Activated B cell treated with CpG ODN at 0.5 μM for 24 hours (primary cell): ENCODE results near the gene TMEM107. TPM values are rescaled to one million over a fixed set of nuclear protein-coding genes. Genes with fewer than 3 reads are reported as not detected.
A peak's percentile ranks its signal among the peaks of the same experiment; 100 is the strongest.

ENCODE experiments used
- ATAC-seq: fragments of 200-7000 bp; cut with Tn5 transposase; one replicate; pipeline ENCODE4 v1.10.0; 2021; ENCODE audit warnings: low read depth, mild to moderate bottlenecking, moderate library complexity
- CTCF ChIA-PET: fragments of 350-600 bp; sonication (Branson Sonifier 250); formaldehyde crosslinking; loops from one replicate; lab custom pipeline; 2021; ENCODE audit warnings: antibody characterized with exemption; lab: Charles Lee
- POLR2A ChIA-PET: fragments of 350-600 bp; sonication (Branson Sonifier 250); formaldehyde crosslinking; loops from one replicate; lab custom pipeline; 2021; ENCODE audit warnings: antibody characterized with exemption; lab: Charles Lee
- DNase-seq: peaks from one replicate; pipeline ENCODE4 v3.0.0; 2022
- H3K27ac Mint-ChIP-seq: one replicate; pipeline ENCODE4 v1.8.0; 2020; ENCODE audit warnings: mixed read lengths
- H3K27me3 Mint-ChIP-seq: one replicate; pipeline ENCODE4 v1.8.0; 2021; ENCODE audit warnings: mixed read lengths
- H3K36me3 Mint-ChIP-seq: one replicate; pipeline ENCODE4 v1.8.0; 2021; ENCODE audit warnings: low read depth, mixed read lengths
- H3K4me1 Mint-ChIP-seq: one replicate; pipeline ENCODE4 v1.8.0; 2021; ENCODE audit warnings: mixed read lengths
- H3K4me3 Mint-ChIP-seq: one replicate; pipeline ENCODE4 v1.8.0; 2020; ENCODE audit warnings: mild to moderate bottlenecking, mixed read lengths
- H3K9me3 Mint-ChIP-seq: one replicate; pipeline ENCODE4 v1.8.0; 2020; ENCODE audit warnings: mixed read lengths
- intact Hi-C: fragments of 100-400 bp; cut with micrococcal nuclease; formaldehyde crosslinking; loops from one replicate; pipeline ENCODE4 v1.15.1; 2024
- total RNA-seq: library from RNA; stranded (reverse); gene quantifications from 2 replicates; pipeline ENCODE4 v1.2.3, GENCODE V29; 2022
- TF ChIP-seq, protein P1 (sequence below): fragments of 200-600 bp; IDR thresholded peaks from one replicate; pipeline ENCODE4 v1.8.0; 2022; ENCODE audit warnings: antibody characterized with exemption, mild to moderate bottlenecking

TMEM107 gene
- total RNA-seq, 1 donor from 2014 or later = 20.9 TPM

DNA sequence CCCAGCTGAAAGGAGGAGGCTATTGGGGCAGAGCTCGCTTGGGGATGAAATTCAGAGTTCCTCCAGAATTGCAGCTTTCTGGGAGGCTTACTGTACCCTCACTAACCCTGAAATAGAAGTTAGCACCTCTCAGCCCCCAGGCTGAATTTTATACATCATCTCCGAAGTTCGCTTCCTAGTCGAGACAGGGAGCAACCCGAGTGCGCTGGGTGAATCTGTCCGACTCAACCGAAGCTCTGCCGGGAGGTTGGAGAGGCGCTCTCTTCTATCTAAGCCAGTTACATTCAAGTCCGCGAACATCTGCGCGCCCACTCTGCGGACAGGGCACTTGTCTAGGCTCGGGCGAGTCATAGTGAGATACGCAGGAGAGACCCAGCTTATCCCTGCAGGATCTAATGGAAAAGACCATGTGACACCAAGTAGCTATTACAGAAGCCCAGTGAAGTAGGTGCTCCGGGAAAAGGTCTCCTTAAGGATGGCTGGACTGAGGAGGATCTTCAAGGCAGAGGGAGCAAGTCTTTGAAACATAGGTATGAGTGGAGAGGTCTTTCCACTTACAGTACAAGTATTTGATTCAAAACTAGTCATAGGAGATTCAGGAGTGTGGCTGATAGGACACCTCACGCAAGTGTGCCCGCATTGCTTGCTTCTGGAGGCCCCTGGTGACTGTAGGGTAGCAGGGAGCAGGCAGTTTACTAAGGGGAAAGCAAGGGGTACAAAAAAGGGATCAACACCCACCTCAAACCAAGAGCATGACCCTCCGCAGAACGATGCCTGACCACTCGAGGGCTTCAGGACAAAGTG lies 51.6 kb downstream of the TMEM107 start:
- no peak for DNase-seq
- TF ChIP-seq, protein P1, sequence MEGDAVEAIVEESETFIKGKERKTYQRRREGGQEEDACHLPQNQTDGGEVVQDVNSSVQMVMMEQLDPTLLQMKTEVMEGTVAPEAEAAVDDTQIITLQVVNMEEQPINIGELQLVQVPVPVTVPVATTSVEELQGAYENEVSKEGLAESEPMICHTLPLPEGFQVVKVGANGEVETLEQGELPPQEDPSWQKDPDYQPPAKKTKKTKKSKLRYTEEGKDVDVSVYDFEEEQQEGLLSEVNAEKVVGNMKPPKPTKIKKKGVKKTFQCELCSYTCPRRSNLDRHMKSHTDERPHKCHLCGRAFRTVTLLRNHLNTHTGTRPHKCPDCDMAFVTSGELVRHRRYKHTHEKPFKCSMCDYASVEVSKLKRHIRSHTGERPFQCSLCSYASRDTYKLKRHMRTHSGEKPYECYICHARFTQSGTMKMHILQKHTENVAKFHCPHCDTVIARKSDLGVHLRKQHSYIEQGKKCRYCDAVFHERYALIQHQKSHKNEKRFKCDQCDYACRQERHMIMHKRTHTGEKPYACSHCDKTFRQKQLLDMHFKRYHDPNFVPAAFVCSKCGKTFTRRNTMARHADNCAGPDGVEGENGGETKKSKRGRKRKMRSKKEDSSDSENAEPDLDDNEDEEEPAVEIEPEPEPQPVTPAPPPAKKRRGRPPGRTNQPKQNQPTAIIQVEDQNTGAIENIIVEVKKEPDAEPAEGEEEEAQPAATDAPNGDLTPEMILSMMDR = no peak
- Mint-ChIP-seq H3K27me3 (peaks cover 33% of the 10 kb centered on the region), H3K4me1 (peaks cover 66% of the 10 kb centered on the region), H3K9me3 (no peaks in the 10 kb centered on the region), H3K4me3 (peak overlapping the region; percentile 93), H3K36me3 (peaks cover 12% of the 10 kb centered on the region), H3K27ac (peak overlapping the region; percentile 57)
- CTCF ChIA-PET = interaction anchor here (0.8 to 1.7 kb wide), 6 partner anchors 15 to 53 kb away, joined by 3 to 4 read pairs (median 3); no protein-coding TSS in a partner anchor
- POLR2A ChIA-PET = interaction anchor here (1.1 to 4.2 kb wide), 11 partner anchors 9 to 171 kb away, joined by 3 to 40 read pairs (median 5); partner anchors contain the start of genes CTC1 and SLC25A35
- intact Hi-C loops = no loop called here
- no peak for ATAC-seq

DNA sequence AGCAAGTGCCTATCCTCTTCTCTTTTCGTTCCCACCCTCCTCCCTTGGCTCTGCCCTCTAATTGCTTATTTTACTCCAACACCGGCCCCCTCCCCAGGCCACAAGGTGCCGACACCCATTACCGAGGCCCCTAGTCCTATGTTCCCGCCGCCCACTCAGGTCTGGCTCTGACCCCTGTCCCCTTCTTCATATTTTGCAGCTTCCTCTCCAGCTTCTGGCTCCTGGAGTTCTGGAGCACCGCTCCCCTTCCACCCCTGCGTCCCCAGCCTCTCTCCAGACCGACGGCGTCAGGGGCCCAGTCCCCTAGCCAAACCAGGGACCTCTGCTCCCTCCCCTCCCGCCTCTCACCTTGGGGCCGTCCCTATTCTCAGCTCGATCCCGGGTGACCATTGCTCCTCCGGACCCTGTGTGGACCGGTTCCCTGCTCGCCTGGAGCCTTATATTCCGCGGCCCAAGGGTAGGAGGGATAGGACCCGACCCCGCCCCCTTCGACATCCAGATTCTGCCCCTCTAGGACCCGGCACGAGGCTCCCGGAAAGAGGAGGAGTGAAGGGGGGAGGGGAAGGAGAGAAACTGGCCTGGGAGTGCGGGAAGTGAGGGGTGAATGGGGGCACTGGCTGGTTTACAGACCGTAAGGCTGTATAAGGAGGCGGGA lies 52.4 kb downstream of the TMEM107 start, which contains the start of gene HES7:
TSS of gene HES7 (minus strand) at position 412 of the 655 bp plus-strand sequence. CDS start at position 390, 22 bp downstream.
- TF ChIP-seq, protein P1 = no peak
- no peak for ATAC-seq
- H3K27me3 Mint-ChIP-seq = peaks cover 36% of the 10 kb centered on the region
- peak within 1 kb of the TSS; percentile 61 for H3K27ac Mint-ChIP-seq
- peaks cover 71% of the 10 kb centered on the region for H3K4me1 Mint-ChIP-seq
- no peaks in the 10 kb centered on the region for H3K9me3 Mint-ChIP-seq
- intact Hi-C loops = no loop called here
- ChIA-PET CTCF (interaction anchor here (0.8 to 2.3 kb wide), 7 partner anchors 14 to 52 kb away, joined by 3 to 8 read pairs (median 3); no protein-coding TSS in a partner anchor), POLR2A (interaction anchor here (0.8 to 5.2 kb wide), 13 partner anchors 10 to 267 kb away, joined by 3 to 46 read pairs (median 5); partner anchors contain the start of genes CTC1, NAA38 and SLC25A35)
- H3K4me3 Mint-ChIP-seq = peak within 1 kb of the TSS; percentile 93
- H3K36me3 Mint-ChIP-seq = peaks cover 17% of the 10 kb centered on the region
- no peak for DNase-seq

DNA sequence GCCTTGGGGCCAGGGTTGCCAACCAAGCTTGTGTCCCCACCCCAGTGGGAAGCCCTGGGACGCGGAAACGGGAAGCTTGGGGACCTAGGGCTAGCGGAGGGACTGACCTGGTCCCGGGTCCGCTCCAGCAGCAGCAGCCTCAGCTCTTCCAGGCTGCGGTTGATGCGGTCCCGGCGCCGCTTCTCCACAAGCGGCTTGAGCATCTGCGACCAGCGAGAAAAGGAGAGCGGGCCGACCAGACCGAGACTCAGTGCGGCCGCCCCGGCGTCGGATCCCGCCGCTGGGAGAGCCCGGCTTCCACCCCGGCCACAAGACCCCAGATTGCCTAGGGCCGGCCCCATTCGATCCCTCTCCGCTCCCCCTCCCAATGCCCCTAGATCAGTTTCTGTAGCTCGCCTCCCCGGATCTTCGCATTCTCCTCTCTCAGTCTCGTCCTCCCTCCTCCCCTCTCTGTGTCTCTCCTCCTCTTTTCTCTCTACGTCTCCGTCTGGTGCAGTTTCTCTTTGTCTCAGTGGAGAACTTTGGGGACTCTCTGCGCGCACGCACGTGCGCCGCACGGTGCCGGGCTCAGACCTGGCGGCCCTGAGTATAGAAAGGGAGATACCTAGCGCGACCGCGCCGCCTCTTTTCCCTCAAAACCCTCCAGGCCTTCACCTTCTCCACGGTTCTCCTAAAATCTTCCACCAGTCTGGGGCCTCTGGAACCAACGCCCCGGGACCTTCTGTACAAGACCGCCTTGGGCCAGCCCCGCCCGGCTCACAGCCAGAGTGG lies 53.1 kb downstream of the TMEM107 start:
- DNase-seq (peak; percentile 37), ATAC-seq (no peak)
- TF ChIP-seq, protein P1 = no peak
- intact Hi-C loops = no loop called here
- H3K27ac Mint-ChIP-seq = peak overlapping the region; percentile 61
- H3K4me3 Mint-ChIP-seq = peak overlapping the region; percentile 93
- H3K4me1 Mint-ChIP-seq = peaks cover 79% of the 10 kb centered on the region
- peaks cover 18% of the 10 kb centered on the region for H3K36me3 Mint-ChIP-seq
- ChIA-PET CTCF (interaction anchor here (0.8 to 2.3 kb wide), 3 partner anchors 14 to 35 kb away, joined by 3 to 8 read pairs (median 4); no protein-coding TSS in a partner anchor), POLR2A (interaction anchor here (0.6 to 5.2 kb wide), 12 partner anchors 10 to 1924 kb away, joined by 3 to 46 read pairs (median 6); partner anchors contain the start of genes CTC1 and NAA38)
- no peaks in the 10 kb centered on the region for H3K9me3 Mint-ChIP-seq
- H3K27me3 Mint-ChIP-seq = peaks cover 42% of the 10 kb centered on the region

Other genes with a start within 250 kb of the TMEM107 start
- 10.8 and 12.9 TPM in 2 replicates for gene KCNAB3, start 246.5 kb downstream of the TMEM107 start, total RNA-seq
- 129 and 167 TPM in 2 replicates for gene TRAPPC1, start 244.4 kb downstream of the TMEM107 start, total RNA-seq
- 23.0 and 24.6 TPM in 2 replicates for gene CNTROB, start 244.2 kb downstream of the TMEM107 start, total RNA-seq
- not detected in 2 replicates for gene GUCY2D, start 173.8 kb downstream of the TMEM107 start, total RNA-seq
- gene ALOX15B, start 137.3 kb downstream of the TMEM107 start, total RNA-seq = not detected in 2 replicates
- 1.4 and 1.5 TPM in 2 replicates for gene ALOX12B, start 88.7 kb downstream of the TMEM107 start, total RNA-seq
- gene ALOXE3, start 57.9 kb downstream of the TMEM107 start, total RNA-seq = not detected in 2 replicates
- gene HES7, start 52.3 kb downstream of the TMEM107 start, total RNA-seq = 0.12 and 0.49 TPM in 2 replicates
- 40.7 and 45.0 TPM in 2 replicates for gene PER1, start 24.0 kb downstream of the TMEM107 start, total RNA-seq
- 82.0 and 97.7 TPM in 2 replicates for gene VAMP2, start 13.4 kb downstream of the TMEM107 start, total RNA-seq
- gene BORCS6, start 13.8 kb upstream of the TMEM107 start, total RNA-seq = 12.3 and 12.8 TPM in 2 replicates
- 1.7 and 3.0 TPM in 2 replicates for gene AURKB, start 34.2 kb upstream of the TMEM107 start, total RNA-seq
- gene CTC1, start 71.7 kb upstream of the TMEM107 start, total RNA-seq = 121 and 136 TPM in 2 replicates
- 121 and 126 TPM in 2 replicates for gene PFAS, start 72.9 kb upstream of the TMEM107 start, total RNA-seq
- gene RANGRF, start 112.3 kb upstream of the TMEM107 start, total RNA-seq = 50.1 and 50.9 TPM in 2 replicates
- gene SLC25A35, start 119.0 kb upstream of the TMEM107 start, total RNA-seq = 6.7 and 7.3 TPM in 2 replicates
- gene ARHGEF15, start 133.9 kb upstream of the TMEM107 start, total RNA-seq = not detected in 2 replicates
- not detected in 2 replicates for gene ODF4, start 163.5 kb upstream of the TMEM107 start, total RNA-seq
- 3,512 and 4,174 TPM in 2 replicates for gene RPL26, start 206.8 kb upstream of the TMEM107 start, total RNA-seq
- gene RNF222, start 221.4 kb upstream of the TMEM107 start, total RNA-seq = not detected in 2 replicates